ENCODE data around the gene LMTK3. TPM values are rescaled to one million over a fixed set of nuclear protein-coding genes. Genes with fewer than 3 reads are reported as not detected.
A peak's percentile ranks its signal among the peaks of the same experiment; 100 is the strongest.

The LMTK3 gene
- total and polyA plus RNA-seq, 2 of the 13 experiments (the other 11 are each of a cell fraction or from before 2014, with no cell fraction given): 0.18 to 0.29 TPM

DNA sequence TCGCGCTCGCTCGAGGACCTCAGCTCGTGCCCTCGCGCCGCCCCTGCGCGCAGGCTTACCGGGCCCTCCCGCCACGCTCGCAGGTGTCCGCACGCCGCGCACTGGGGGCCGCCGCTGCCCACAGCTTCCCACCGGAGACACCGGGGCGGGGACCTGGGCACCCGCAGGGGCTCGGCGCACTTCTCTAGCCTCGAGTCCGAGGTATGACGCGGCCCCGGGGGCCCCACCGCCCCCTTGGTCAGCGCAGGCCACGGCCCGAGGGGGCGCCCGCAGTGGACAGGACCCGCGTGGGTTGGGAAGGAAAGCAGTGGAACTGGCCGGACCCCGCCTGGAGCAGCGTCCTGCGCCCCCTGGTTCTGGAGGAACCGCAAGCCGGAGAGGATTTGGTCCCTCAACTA lies 67.9 kb downstream of the LMTK3 start (continued):
- no peak for TF ChIP-seq RNF219 (CRISPR knock-in tag; IDR thresholded peaks at IDR 0.05)
- TF ChIP-seq MEIS1 (CRISPR knock-in tag; IDR thresholded peaks at IDR 0.05; ENCODE audit: borderline replicate concordance): no peak
- TF ChIP-seq EZH2 (conservative IDR thresholded peaks at IDR 0.05; ENCODE audit: low read depth, low read length): no peak
- TF ChIP-seq, protein P1, sequence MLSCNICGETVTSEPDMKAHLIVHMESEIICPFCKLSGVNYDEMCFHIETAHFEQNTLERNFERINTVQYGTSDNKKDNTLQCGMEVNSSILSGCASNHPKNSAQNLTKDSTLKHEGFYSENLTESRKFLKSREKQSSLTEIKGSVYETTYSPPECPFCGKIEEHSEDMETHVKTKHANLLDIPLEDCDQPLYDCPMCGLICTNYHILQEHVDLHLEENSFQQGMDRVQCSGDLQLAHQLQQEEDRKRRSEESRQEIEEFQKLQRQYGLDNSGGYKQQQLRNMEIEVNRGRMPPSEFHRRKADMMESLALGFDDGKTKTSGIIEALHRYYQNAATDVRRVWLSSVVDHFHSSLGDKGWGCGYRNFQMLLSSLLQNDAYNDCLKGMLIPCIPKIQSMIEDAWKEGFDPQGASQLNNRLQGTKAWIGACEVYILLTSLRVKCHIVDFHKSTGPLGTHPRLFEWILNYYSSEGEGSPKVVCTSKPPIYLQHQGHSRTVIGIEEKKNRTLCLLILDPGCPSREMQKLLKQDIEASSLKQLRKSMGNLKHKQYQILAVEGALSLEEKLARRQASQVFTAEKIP (CRISPR knock-in tag; IDR thresholded peaks at IDR 0.05; ENCODE audit: borderline replicate concordance): no peak
- no peak for TF ChIP-seq JUNB (CRISPR knock-in tag; IDR thresholded peaks at IDR 0.05; ENCODE audit: borderline replicate concordance)
- no peak for TF ChIP-seq KLF15 (CRISPR knock-in tag; IDR thresholded peaks at IDR 0.05; ENCODE audit: borderline replicate concordance)
- TF ChIP-seq MAZ (IDR thresholded peaks at IDR 0.05; ENCODE audit: borderline replicate concordance, low read depth, low read length): no peak
- TF ChIP-seq MAZ (CRISPR knock-in tag; IDR thresholded peaks at IDR 0.05; ENCODE audit: low read depth): no peak
- TF ChIP-seq ZNF709 (CRISPR knock-in tag; IDR thresholded peaks at IDR 0.05): 0 out of 2 replicates have a peak, but pooled peaks have one; percentile 3
- TF ChIP-seq ATF3 (CRISPR knock-in tag; IDR thresholded peaks at IDR 0.05): no peak
- TF ChIP-seq ZMYM2 (CRISPR knock-in tag; IDR thresholded peaks at IDR 0.05): no peak
- TF ChIP-seq KLF16 (CRISPR knock-in tag; IDR thresholded peaks at IDR 0.05): no peak
- no peak for TF ChIP-seq ATF7 (IDR thresholded peaks at IDR 0.05)
- TF ChIP-seq ATF7 (CRISPR knock-in tag; IDR thresholded peaks at IDR 0.05): no peak
- peak; percentile 42; the same call in 1 of the 2 replicates for TF ChIP-seq ZNF777 (CRISPR knock-in tag; IDR thresholded peaks at IDR 0.05)
- no peak for TF ChIP-seq EEA1 (CRISPR knock-in tag; IDR thresholded peaks at IDR 0.05; ENCODE audit: borderline replicate concordance)
- TF ChIP-seq NCOR1 (IDR thresholded peaks at IDR 0.05; ENCODE audit: borderline replicate concordance, low read length): no peak
- no peak for TF ChIP-seq ZNF609 (CRISPR knock-in tag; IDR thresholded peaks at IDR 0.05; ENCODE audit: borderline replicate concordance)
- peak; percentile 41; the same call in 1 of the 2 replicates for TF ChIP-seq GABPB1 (CRISPR knock-in tag; IDR thresholded peaks at IDR 0.05)

All from HepG2 (cell line).